NCI-H146 treated with DMSO at 0.1 percent for 48 hours (cell line): ENCODE data around the gene TMPRSS7.

Experiments used
- DNase-seq: peaks from one replicate; lab custom pipeline; 2025; ENCODE audit not compliant: unreplicated experiment; lab: John Stamatoyannopoulos, UW

Gene TMPRSS7

DNA sequence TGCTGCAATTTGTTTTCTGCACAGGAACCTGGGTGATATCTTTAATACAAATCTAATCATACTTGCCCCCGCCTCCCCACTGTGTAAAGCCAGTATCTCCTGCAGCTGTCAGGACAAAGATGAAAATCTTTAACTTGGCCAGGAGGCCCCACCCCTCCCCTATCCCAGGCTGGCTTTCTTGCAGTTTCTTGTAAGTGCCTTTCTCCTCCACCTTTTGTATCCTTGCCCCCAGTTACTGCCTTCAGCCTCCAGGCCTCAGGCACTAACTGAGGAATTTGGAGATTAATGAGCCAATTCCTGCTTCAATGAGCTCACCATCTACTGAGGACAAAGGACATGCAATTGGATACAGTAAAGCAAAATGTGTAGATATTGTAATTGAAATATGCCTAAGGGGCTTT, 92.0 kb downstream of the TMPRSS7 start:
- peak; percentile 34 for DNase-seq

DNA sequence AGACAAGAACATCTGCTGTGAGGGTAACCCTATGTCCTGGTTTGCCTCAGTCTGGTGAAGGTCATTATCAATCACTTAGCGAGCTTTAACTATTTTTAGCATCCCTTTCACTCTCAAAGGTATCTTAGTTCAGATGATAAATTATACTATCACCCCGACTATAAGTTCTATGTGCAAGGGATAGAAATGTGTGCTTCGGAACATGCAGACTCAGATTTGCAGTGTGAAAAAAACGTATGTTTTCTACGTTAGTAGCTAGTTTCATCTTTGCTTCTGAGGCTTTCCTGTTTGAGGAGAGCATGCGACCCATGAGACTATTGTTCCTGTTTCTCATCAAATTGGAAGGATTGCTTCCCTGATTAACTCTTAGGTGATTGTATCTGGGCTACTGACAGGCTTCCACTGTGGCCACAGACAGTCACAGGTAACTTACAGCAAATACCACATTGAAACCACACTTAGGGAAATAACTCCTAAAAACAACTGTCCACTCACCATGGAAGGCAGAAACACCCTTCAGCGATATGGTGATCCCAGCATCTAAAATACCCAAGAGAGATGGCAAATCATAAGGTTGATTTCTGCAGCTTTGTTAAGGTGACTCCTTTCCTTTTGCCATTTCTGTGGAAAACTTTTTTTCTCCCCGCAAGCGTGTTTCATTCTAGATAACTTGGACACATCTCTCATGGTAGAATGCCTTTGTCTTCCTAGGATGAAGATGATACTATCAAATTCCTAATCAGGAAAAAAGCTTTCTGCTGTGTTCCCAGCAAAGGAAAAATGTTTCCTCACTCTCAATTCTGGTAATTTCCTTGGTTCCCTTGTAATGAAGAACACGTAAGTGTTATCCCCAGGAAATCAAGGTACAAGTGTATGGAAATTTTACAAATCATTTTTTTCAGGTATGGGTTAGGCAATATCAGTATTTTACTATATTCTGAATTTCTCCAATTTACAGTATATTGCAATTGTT, 93.3 kb downstream of the TMPRSS7 start:
- no peak for DNase-seq

DNA sequence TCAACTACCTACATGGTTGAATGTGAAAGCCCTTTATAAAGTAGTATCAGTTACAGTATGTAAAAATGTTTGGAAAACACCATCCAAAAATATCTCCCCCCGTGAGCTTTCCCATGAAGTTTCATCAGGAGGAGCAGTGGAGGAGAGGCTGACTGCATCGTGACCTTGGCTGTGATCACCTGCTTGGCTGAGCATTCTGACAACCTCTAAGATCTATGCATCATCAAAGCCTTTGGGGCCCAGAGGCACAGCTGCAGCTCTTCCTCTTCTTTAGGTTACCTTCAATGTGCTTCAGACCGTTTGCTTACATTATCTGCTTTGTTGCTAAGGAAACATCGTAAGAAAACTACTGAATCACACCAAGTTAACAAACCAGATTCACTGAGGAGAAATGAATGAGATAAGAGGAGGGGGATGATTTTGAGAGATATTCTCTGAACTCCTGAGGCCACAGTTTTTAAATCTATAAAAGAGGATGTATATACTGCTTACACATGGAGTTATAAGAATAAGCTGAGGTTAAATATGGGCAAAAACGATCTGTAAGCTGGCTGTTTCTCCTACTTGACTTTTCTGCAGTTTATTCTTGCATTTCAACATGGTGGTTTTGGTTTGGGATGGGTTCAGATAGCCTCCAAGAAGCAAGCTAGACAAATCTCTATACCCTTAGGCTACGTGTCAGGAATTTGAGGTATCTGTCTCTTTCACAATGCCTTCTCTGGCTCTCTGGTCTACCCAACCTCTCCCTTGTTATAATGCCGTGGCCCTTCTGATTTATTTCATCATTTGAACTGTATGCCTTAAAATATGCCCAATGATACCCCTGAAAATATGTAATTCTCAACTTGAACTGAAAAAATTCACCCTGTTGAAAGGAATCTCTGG, 94.5 kb downstream of the TMPRSS7 start:
- no peak for DNase-seq

DNA sequence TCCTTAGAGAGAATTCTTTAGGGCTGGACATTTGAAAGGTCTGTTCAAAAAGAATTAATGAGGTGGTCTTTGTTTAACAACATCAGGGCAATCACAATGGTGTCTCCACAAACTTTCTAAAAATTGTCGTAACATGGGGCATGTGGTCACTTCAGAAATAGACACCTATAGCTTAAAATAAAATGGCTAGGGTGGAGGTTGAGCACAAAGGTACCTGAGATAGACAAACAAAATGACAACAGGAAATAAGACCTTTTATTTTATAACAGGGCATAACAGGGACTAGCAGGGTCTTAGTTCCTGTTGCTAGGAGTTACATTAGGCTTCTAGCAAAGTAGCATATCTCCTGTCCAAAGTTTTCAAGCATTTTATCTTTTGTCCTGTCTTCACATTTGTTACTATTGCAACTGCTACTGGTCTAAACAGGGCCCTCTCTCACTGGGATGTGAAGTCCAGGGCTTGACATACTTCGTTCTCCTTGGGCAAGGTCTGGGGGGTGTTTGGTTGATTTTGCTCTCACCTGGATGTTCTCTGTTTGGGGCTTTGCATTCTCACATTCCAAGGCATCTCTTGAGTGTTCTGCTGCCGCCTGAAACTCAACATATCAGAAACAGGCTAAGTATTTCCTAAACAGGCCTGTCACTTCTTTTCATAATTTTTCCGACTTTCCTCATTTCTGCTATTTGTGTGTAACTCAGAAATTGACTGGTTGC, 95.5 kb downstream of the TMPRSS7 start:
- DNase-seq, result no peak

DNA sequence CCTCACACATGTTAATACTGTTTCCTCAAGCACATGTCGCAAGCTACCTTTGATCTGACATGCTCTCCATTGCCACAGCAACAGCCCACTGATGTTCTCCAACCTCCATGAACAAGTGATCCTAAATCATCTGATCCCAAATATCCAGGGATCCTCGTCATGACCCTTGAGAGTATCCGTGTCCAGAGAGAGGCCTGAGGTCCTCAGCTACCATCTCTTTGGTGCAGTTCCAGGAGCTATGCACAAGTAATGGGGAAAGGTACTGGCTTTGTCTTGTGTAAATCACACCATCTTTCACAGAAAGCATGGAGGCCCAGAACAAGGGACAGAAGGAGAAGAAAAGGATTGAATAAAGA, 96.1 kb downstream of the TMPRSS7 start:
- DNase-seq, result no peak
